ENCODE results near the gene CHST6.

GRCh38 chr16:75506107-75506506 is 10.9 kb upstream of the CHST6 start:
- TF ChIP-seq NFYB (IDR thresholded peaks at IDR 0.05; ENCODE audit: extremely low read depth, insufficient read length), result no peak
- no peak for TF ChIP-seq POLR2A (conservative IDR thresholded peaks at IDR 0.05)
- no peak for TF ChIP-seq ATF6 (CRISPR knock-in tag; IDR thresholded peaks at IDR 0.05)
- TF ChIP-seq TAF15 (IDR thresholded peaks at IDR 0.05; ENCODE audit: low read depth, low read length), result no peak
- no peak for TF ChIP-seq RCOR1 (IDR thresholded peaks at IDR 0.05; ENCODE audit: borderline replicate concordance in 1 of 2, low read depth in 2 of 2, low read length in 2 of 2)
- TF ChIP-seq YY1 (IDR thresholded peaks at IDR 0.05; ENCODE audit: borderline replicate concordance in 1 of 3, control insufficient read depth in 1 of 3, extremely low read depth in 1 of 3, insufficient read depth in 3 of 3, insufficient read length in 1 of 3, insufficient replicate concordance in 2 of 3, low read depth in 1 of 3, low read length in 2 of 3), result no peak
- TF ChIP-seq CTCF (IDR thresholded peaks at IDR 0.05 in 2 of 3, conservative IDR thresholded peaks at IDR 0.05 in 1 of 3; ENCODE audit: insufficient read depth in 2 of 3, low read depth in 1 of 3, low read length in 3 of 3), result no peak
- TF ChIP-seq ELF4 (CRISPR knock-in tag; IDR thresholded peaks at IDR 0.05), result no peak
- no peak for TF ChIP-seq TCF3 (CRISPR knock-in tag; IDR thresholded peaks at IDR 0.05)

Data from K562 (cell line).